ENCODE results near the gene CDC27. TPM values are rescaled to one million over a fixed set of nuclear protein-coding genes. Genes with fewer than 3 reads are reported as not detected.

CDC27 gene, protein sequence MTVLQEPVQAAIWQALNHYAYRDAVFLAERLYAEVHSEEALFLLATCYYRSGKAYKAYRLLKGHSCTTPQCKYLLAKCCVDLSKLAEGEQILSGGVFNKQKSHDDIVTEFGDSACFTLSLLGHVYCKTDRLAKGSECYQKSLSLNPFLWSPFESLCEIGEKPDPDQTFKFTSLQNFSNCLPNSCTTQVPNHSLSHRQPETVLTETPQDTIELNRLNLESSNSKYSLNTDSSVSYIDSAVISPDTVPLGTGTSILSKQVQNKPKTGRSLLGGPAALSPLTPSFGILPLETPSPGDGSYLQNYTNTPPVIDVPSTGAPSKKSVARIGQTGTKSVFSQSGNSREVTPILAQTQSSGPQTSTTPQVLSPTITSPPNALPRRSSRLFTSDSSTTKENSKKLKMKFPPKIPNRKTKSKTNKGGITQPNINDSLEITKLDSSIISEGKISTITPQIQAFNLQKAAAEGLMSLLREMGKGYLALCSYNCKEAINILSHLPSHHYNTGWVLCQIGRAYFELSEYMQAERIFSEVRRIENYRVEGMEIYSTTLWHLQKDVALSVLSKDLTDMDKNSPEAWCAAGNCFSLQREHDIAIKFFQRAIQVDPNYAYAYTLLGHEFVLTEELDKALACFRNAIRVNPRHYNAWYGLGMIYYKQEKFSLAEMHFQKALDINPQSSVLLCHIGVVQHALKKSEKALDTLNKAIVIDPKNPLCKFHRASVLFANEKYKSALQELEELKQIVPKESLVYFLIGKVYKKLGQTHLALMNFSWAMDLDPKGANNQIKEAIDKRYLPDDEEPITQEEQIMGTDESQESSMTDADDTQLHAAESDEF
- total RNA-seq, result 10 to 100 TPM; 32.6 to 72.2 (median 53.3) TPM

DNA sequence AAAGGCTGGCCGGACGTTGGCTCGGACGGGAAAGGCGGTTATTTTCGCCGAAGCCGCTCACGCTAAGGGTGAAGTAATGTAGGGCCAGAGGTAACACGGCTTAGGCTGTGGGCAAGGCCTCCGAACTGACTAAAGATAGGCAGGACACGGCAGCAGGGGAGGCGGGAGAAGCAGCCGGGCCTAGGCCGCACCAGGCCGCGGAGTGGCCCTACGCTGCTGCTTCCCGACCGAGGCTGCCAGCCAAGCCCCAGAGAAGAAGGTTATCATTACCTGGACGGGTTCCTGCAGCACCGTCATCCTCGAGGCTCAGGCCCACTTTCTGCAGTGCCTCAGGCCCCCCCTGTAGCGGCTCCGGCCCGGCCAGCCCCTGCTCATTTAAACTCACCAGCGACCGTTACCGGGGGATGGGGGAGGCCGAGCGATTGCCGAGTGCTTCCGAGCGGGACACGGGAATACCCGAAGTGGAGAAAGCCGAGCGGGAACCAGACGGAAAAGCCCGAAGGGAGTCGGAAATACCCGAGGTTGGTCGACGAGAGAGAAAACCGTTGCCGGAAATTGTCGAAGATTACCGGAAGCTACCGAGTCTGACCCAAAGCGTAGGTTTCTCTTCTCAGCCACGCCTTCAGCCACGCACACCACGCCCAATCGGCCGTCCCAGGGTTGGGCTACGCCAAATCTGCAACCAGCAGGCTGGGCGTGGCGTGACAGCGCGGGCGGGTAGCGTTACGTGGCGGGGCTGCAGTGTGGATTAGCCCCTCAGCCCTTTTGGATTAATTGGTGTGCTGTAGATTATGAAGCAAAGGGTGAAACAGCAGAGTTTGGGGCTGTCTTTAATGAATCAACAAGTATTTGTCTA lies at the start of gene CDC27:
CDC27 (minus strand) TSS at position 420 of the 856 bp plus-strand sequence; CDS start at position 297, 123 bp downstream.
- 0 to 2% (median 2%) methylated on average over 9 to 29 of the region's 64 CpGs; no CpG with 5 or more reads in 3 of the 10 experiments for WGBS, 10 experiments
- peak within 1 kb of the TSS; percentile 54 to 96 (median 75) for H3K4me3 ChIP-seq
- in situ Hi-C loops (cut with MboI; ENCODE audit: low pct_unique_long_range_greater_than_20kb in 2 of 9, low sequenced_read_pairs in 9 of 9, unreplicated experiment in 9 of 9), result no loop called here
- peak within 1 kb of the TSS; percentile 89 to 90 for H3K27ac ChIP-seq
- peak; percentile 91 to 96 (median 94) for ATAC-seq (replicated peaks in 6 of 8)
- H3K4me1 ChIP-seq (replicated peaks in 1 of 2), result peaks cover 0 to 11% of the 10 kb centered on the region in 2 donors

DNA sequence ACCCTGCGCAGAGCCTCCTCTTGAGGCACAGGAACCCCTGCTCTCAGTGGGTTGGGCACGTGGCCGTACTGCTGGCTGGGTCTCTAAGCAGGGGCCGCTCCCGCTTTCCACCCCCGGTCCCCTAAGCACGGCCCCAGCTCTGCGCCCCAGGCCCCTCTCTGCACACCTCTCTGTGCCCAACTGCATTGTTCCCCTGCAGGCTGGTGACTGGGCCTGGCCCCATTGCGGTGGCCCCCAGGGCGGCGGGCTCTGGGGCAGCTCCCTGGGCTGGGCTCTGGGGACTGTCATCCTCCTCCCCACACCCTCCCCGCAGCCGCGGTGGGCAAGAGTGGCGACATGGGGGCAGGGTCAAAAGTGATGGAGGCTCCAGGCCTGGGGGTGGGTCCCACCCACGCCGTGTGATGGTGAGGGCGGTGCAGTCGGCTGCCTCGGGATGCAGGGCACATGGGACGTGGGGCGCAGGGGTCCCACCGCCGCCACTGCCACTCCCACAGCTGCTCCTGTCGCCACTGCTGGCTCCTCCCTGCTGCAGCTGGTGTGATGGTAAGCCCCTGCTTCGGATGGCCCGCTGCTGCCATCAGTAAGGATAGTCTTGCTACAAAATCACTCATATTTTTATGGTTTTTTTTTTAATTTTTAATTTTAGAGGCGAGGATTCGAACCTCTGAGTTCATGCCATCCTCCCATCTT lies 49.4 kb upstream of the CDC27 start:
- WGBS, 10 experiments, result 76 to 100% (median 90%) methylated on average over 2 to 7 of the region's 29 CpGs; no CpG with 5 or more reads in 2 of the 10 experiments
- H3K4me3 ChIP-seq, result no peak overlapping the region
- in situ Hi-C loops (cut with MboI; ENCODE audit: low pct_unique_long_range_greater_than_20kb in 2 of 9, low sequenced_read_pairs in 9 of 9, unreplicated experiment in 9 of 9), result loop anchor here in 1 of 9 experiments (10.0 kb wide), 1 partner anchor 76 kb away; no protein-coding TSS in a partner anchor
- ATAC-seq (replicated peaks in 6 of 8), result no peak
- no peak overlapping the region for H3K27ac ChIP-seq
- no peaks in the 10 kb centered on the region for H3K4me1 ChIP-seq (replicated peaks in 1 of 2)

DNA sequence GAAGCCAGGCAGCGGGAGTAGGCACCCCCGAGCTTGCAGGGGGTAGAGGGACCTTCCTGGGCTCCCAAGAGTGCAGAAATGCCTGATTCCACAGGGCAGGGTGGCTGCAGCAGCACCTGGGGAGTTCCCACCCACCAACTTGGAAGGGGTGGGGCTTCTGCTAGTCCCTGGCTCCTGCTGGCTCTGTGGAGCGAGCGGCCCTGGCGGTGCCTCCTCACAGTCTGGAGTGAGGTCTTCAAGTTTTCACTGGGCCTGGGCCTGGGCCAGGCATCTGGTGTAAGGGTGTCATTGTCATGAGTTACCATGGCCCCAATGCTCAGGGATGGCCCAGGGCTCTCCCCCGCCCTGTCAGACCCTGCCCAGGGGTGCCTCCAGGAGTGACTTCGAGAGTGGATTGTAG lies 48.7 kb upstream of the CDC27 start:
- in situ Hi-C loops (cut with MboI; ENCODE audit: low pct_unique_long_range_greater_than_20kb in 2 of 9, low sequenced_read_pairs in 9 of 9, unreplicated experiment in 9 of 9), result loop anchor here in 1 of 9 experiments (10.0 kb wide), 1 partner anchor 77 kb away; no protein-coding TSS in a partner anchor
- H3K4me3 ChIP-seq, result no peak overlapping the region
- 40 to 60% methylated on average over 2 of the region's 7 CpGs; no CpG with 5 or more reads in 8 of the 10 experiments for WGBS, 10 experiments

DNA sequence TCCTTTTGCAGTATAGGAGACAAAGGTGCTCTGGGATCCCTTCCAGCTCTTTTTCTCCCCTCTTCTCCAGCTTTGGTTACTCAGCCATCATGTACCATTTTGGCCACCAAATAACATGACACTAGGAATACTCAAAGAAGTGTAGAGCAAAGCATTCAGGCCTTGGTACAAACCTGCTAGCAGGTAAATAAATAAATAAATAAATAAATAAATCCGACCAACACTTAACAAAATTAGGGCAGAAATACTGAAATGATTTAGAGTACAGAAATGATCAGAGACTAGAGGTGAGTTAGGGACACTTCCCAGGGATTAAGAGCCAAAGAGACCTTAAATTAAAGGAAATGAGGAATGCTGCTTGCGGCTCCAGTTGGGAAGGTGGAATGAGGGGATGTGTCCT lies 46.8 kb upstream of the CDC27 start:
- Histone ChIP-seq H3K4me1 (replicated peaks in 1 of 2) (no peaks in the 10 kb centered on the region), H3K4me3 (no peak overlapping the region), H3K27ac (no peak overlapping the region)
- no peak for ATAC-seq (replicated peaks in 6 of 8)
- WGBS, 10 experiments, result 78 to 100% (median 89%) methylated on average over 1 to 2 of the region's 2 CpGs; no CpG with 5 or more reads in 2 of the 10 experiments
- in situ Hi-C loops (cut with MboI; ENCODE audit: low pct_unique_long_range_greater_than_20kb in 2 of 9, low sequenced_read_pairs in 9 of 9, unreplicated experiment in 9 of 9), result loop anchor here in 1 of 9 experiments (10.0 kb wide), 1 partner anchor 79 kb away; no protein-coding TSS in a partner anchor

More for the DNA sequence above, 48.7 kb upstream of the CDC27 start:
- Histone ChIP-seq H3K4me1 (replicated peaks in 1 of 2) (no peaks in the 10 kb centered on the region), H3K27ac (no peak overlapping the region)
- peak in 1 of 8 experiments; percentile 37 for ATAC-seq (replicated peaks in 6 of 8)

DNA sequence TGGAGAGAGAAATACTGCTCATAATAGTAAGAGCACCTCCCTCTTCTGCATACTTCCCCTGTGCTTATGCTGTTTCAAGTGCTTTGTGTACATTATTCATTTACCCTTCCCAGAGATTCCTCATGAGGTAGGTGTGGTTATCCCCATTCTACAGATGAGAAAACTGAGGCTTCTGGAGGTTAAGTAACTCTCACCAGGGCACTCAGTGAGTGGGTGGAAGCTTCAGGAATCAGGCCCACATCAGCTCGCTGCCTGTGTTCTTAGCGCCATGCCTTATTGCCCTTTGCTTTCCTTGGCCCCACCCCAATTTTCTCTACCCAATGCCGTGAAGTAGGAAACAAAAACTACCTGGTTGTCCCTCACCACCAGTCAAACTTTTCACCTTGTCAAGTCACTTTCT lies 46.4 kb upstream of the CDC27 start:
- WGBS, 10 experiments, result 79 to 100% (median 96%) methylated on average over 2 to 3 of the region's 3 CpGs; no CpG with 5 or more reads in 5 of the 10 experiments
- H3K4me3 ChIP-seq, result no peak overlapping the region
- ATAC-seq (replicated peaks in 6 of 8), result peak in 1 of 8 experiments; percentile 17
- H3K27ac ChIP-seq, result no peak overlapping the region
- H3K4me1 ChIP-seq (replicated peaks in 1 of 2), result peaks cover 0 to under 1% of the 10 kb centered on the region in 2 donors
- in situ Hi-C loops (cut with MboI; ENCODE audit: low pct_unique_long_range_greater_than_20kb in 2 of 9, low sequenced_read_pairs in 9 of 9, unreplicated experiment in 9 of 9), result loop anchor here in 1 of 9 experiments (10.0 kb wide), 1 partner anchor 79 kb away; no protein-coding TSS in a partner anchor

DNA sequence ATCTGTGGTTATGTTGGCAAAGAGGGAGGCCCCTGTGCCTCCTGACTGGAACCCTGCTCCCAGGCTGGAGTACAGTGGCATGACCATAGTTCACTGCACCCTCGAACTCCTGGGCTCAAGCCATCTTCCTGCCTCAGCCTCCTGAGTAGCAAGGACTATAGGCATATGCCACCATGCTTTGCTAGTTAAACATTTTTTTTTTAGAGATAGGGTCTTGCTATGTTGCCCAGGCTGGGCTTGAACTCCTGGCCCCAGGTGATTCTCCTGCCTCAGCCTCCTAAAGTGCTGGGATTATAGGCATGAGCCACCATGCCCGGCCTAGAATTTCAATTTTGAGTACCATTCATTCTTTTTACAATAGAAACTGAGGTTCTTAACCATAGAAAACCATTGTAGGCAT lies 43.4 kb upstream of the CDC27 start:
- Histone ChIP-seq H3K4me3 (no peak overlapping the region), H3K4me1 (replicated peaks in 1 of 2) (peaks cover 0 to 7% of the 10 kb centered on the region in 2 donors), H3K27ac (no peak overlapping the region)
- in situ Hi-C loops (cut with MboI; ENCODE audit: low pct_unique_long_range_greater_than_20kb in 2 of 9, low sequenced_read_pairs in 9 of 9, unreplicated experiment in 9 of 9), result loop anchor here in 2 of 9 experiments (5.0 to 10.0 kb wide), 2 partner anchors 80 to 82 kb away; no protein-coding TSS in a partner anchor
- WGBS, 10 experiments, result 38 to 100% (median 92%) methylated on average over 1 to 2 of the region's 2 CpGs; no CpG with 5 or more reads in 3 of the 10 experiments
- ATAC-seq (replicated peaks in 6 of 8), result no peak

DNA sequence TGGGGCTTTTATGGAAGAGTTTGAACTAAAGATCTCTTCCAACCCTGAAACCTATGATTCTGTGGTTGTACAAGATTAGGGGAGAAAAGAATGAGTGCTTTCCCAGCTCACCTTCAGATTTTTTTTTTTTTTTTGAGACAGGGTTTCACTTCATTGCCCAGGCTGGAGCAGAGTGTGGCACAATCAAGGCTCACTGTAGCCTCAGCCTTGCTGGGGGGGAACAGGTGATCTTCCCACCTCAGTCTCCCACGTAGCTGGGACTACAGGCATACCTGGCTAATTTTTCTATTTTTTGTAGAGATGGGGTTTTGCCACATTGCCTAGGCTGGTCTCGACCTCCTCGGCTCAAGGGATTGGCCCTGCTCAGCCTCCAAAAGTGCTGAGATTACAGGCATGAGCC lies 42.8 kb upstream of the CDC27 start:
- in situ Hi-C loops (cut with MboI; ENCODE audit: low pct_unique_long_range_greater_than_20kb in 2 of 9, low sequenced_read_pairs in 9 of 9, unreplicated experiment in 9 of 9), result loop anchor here in 2 of 9 experiments (5.0 to 10.0 kb wide), 2 partner anchors 80 to 83 kb away; no protein-coding TSS in a partner anchor
- WGBS, 10 experiments, result 14 to 100% (median 85%) methylated on average over 1 to 2 of the region's 3 CpGs; no CpG with 5 or more reads in 3 of the 10 experiments
- peaks cover 0 to 7% of the 10 kb centered on the region in 2 donors for H3K4me1 ChIP-seq (replicated peaks in 1 of 2)
- ATAC-seq (replicated peaks in 6 of 8), result no peak
- no peak overlapping the region for H3K27ac ChIP-seq
- no peak overlapping the region for H3K4me3 ChIP-seq

DNA sequence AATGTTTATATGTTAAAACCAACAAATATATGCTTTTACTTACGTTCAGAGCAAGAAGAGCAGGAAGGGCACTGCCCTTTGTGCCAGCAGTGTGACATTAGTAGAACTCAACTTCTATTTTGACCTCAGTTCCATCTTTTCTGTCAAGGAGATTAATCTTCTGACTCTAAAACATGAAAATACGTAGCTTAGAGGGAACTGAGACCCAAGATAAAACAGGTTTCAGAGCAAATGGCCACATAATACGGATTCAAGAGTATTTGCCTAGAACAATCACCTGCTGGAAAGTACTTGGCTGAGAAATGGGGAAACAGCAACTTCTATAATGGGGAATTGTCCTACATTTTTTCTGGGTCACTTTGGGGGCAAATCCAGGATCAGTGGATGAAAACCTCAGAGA lies 42.2 kb upstream of the CDC27 start:
- WGBS, 10 experiments, result 57 to 96% (median 73%) methylated on average over 2 to 3 of the region's 3 CpGs
- Histone ChIP-seq H3K27ac (no peak overlapping the region), H3K4me3 (no peak overlapping the region), H3K4me1 (replicated peaks in 1 of 2) (peaks cover 0 to 7% of the 10 kb centered on the region in 2 donors)
- in situ Hi-C loops (cut with MboI; ENCODE audit: low pct_unique_long_range_greater_than_20kb in 2 of 9, low sequenced_read_pairs in 9 of 9, unreplicated experiment in 9 of 9), result loop anchor here in 2 of 9 experiments (5.0 to 10.0 kb wide), 2 partner anchors 81 to 83 kb away; no protein-coding TSS in a partner anchor
- no peak for ATAC-seq (replicated peaks in 6 of 8)

DNA sequence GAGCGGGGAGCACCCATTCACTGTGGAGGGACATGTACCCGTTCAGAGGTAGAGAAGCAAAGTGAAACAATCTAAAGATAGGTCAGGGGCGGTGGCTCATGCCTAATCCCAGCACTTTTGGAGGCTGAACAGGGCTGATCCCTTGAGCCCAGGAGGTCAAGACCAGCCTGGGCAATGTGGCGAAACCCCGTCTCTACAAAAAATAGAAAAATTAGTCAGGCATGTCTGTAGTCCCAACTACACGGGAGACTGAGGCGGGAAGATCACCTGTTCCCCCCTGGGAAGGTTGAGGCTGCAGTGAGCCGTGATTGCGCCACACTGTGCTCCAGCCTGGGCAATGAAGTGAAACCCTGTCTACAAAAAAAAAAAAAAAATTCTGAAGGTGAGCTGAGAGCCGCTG lies 41.8 kb upstream of the CDC27 start:
- H3K27ac ChIP-seq, result no peak overlapping the region
- H3K4me1 ChIP-seq (replicated peaks in 1 of 2), result peaks cover 0 to 7% of the 10 kb centered on the region in 2 donors
- in situ Hi-C loops (cut with MboI; ENCODE audit: low pct_unique_long_range_greater_than_20kb in 2 of 9, low sequenced_read_pairs in 9 of 9, unreplicated experiment in 9 of 9), result loop anchor here in 2 of 9 experiments (5.0 to 10.0 kb wide), 2 partner anchors 81 to 84 kb away; no protein-coding TSS in a partner anchor
- 83 to 100% (median 92%) methylated on average over 2 to 10 of the region's 10 CpGs; no CpG with 5 or more reads in 1 of the 10 experiments for WGBS, 10 experiments
- no peak for ATAC-seq (replicated peaks in 6 of 8)
- no peak overlapping the region for H3K4me3 ChIP-seq

DNA sequence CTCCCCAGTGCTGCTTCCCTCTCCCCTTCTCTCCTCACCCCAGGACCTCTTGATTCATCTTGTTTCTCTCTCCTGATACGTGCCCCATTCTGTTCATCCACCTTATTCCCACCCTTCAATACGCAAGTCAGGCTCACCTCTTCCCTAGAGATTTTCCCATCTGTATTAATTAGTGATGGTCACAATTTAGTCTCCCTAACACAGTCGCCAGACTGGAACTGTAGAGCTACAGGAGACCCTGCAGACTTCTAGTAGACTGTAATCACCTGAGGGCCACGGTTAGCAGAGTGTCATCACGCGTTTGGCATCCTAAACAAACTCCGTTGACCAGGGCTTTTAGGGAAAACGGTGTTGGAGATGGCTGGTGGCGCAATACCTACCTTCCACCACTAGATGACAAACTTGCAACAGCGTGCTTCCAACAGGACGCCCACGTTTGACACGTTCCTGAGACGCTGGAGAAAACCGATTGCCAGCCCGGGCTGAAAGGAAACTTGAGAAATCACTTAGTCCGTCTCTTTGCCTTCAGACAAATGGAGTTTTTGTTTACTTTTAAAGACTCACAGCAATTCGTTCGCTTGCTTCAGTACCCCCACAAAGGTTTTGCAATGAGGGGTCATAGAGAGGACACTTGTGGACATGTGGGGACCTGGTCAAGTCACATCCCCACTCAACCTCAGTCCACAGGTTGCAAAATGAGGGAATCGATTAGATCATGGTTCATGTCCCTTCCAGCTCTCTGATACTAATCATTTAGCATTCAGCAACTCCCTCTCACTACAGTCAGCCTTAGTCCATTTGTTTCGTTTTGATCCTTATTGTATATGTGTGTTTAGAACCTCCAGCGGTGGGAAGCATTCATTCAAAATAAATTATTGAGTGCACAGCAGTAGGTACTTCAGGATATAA lies 40.7 kb upstream of the CDC27 start:
- peaks cover 0 to 7% of the 10 kb centered on the region in 2 donors for H3K4me1 ChIP-seq (replicated peaks in 1 of 2)
- 0 to 100% (median 25%) methylated on average over 1 to 21 of the region's 22 CpGs for WGBS, 10 experiments
- in situ Hi-C loops (cut with MboI; ENCODE audit: low pct_unique_long_range_greater_than_20kb in 2 of 9, low sequenced_read_pairs in 9 of 9, unreplicated experiment in 9 of 9), result loop anchor here in 2 of 9 experiments (5.0 to 10.0 kb wide), 2 partner anchors 83 to 85 kb away; no protein-coding TSS in a partner anchor
- H3K27ac ChIP-seq, result no peak overlapping the region
- peak; percentile 89 to 99 (median 93) for ATAC-seq (replicated peaks in 6 of 8)
- H3K4me3 ChIP-seq, result no peak overlapping the region

Data from motor neuron (in vitro differentiated cells).